Esophagus muscularis mucosa (tissue), 4 donors: ENCODE data around the gene PHYHD1. TPM values are rescaled to one million over a fixed set of nuclear protein-coding genes. Genes with fewer than 3 reads are reported as not detected.

Experiments used
- DNase-seq: peaks from one replicate; pipeline ENCODE4 v3.0.0-alpha.2; 2017; ENCODE audit errors: extremely low spot score
- H3K27ac ChIP-seq, 4 donors: fragments of 200-600 bp; sonication (generic); replicated peaks in 1 of 4; 1 replicate in 3 of 4; 2 replicates in 1 of 4; pipeline ENCODE4 v1.5.1; 2016 to 2019; ENCODE audit warnings: mild to moderate bottlenecking in 1 of 4
- H3K27me3 ChIP-seq, 4 donors: fragments of 200-600 bp; sonication (generic); one replicate each; pipeline versions ENCODE4 v1.5.1 to v1.6.0; 2016 to 2019
- H3K36me3 ChIP-seq, 4 donors: fragments of 200-600 bp; sonication (generic); one replicate each; pipeline ENCODE4 v1.5.1; 2016 to 2019
- H3K4me1 ChIP-seq, 4 donors: fragments of 200-600 bp; sonication (generic); one replicate each; pipeline ENCODE4 v1.5.1; 2016 to 2019
- H3K4me3 ChIP-seq, 4 donors: fragments of 200-600 bp; sonication (generic); 1 replicate in 2 of 4; 2 replicates in 2 of 4; pipeline ENCODE4 v1.5.1; 2016 to 2019; ENCODE audit warnings: mild to moderate bottlenecking in 4 of 4, moderate library complexity in 1 of 4
- H3K9me3 ChIP-seq, 4 donors: fragments of 200-600 bp; sonication (generic); 1 replicate in 3 of 4; 2 replicates in 1 of 4; pipeline ENCODE4 v1.5.1; 2016 to 2019
- CTCF ChIP-seq, 3 experiments: fragments of 200-600 bp in 2 of 3; fragments of 450-650 bp in 1 of 3; sonication (generic) in 2 of 3; IDR thresholded peaks; one replicate each; pipeline ENCODE4 v1.5.1; 2017 to 2019; ENCODE audit warnings: antibody characterized with exemption in 3 of 3, mild to moderate bottlenecking in 2 of 3, moderate library complexity in 1 of 3
- EP300 ChIP-seq: sonication (generic); formaldehyde crosslinking; IDR thresholded peaks from one replicate; pipeline ENCODE4 v1.6.1; 2017; ENCODE audit warnings: antibody characterized with exemption
- POLR2A ChIP-seq: fragments of 450-650 bp; IDR thresholded peaks from one replicate; pipeline ENCODE4 v1.6.1; 2017; ENCODE audit warnings: antibody characterized with exemption, moderate library complexity, mild to moderate bottlenecking, low read depth
- POLR2AphosphoS5 ChIP-seq, 2 donors: sonication (generic); formaldehyde crosslinking; IDR thresholded peaks; one replicate each; pipeline ENCODE4 v1.6.1; 2017; ENCODE audit warnings: antibody characterized with exemption in 2 of 2
- WGBS: methylation state at CpG from one replicate; pipeline ENCODE4 v1.1.5; 2018; 5-methylcytosine and 5-hydroxymethylcytosine counted together
- intact Hi-C: fragments of 100-400 bp; cut with DNase I; formaldehyde crosslinking; loops from one replicate; pipeline ENCODE4 v1.15.1; 2023
- total RNA-seq, 4 donors: library from RNA; depleted of rRNA; stranded (reverse); fragments of >200 nt; gene quantifications; one replicate each; pipeline versions ENCODE4 v1.1.0 to v1.2.1, GENCODE V29; 2016

PHYHD1 gene
- total RNA-seq, 4 donors from 2014 or later: 10.4 to 22.3 (median 12.0) TPM

- Histone ChIP-seq H3K4me1 (peaks cover 73 to 91% (median 88%) of the 10 kb centered on the region in 4 donors), H3K27ac (peak overlapping the region; percentile 51 to 86 (median 84)), H3K4me3 (no peak overlapping the region), H3K9me3 (no peaks in the 10 kb centered on the region), H3K36me3 (peaks cover 0 to 49% (median 30%) of the 10 kb centered on the region in 4 donors), H3K27me3 (no peaks in the 10 kb centered on the region)
- no peak for DNase-seq
- intact Hi-C loops: no loop called here
- WGBS: 68% methylated on average over 2 of the region's 2 CpGs
- no peak for TF ChIP-seq CTCF (IDR thresholded peaks at IDR 0.05)
- TF ChIP-seq EP300: no peak
- TF ChIP-seq POLR2AphosphoS5 (IDR thresholded peaks at IDR 0.05): no peak
- TF ChIP-seq POLR2A: no peak
Measured at GRCh38 chr9:128918921-128919320, 1.9 kb upstream of the PHYHD1 start.

- no peak for DNase-seq
- Histone ChIP-seq H3K27me3 (no peaks in the 10 kb centered on the region), H3K4me1 (peaks cover 66 to 85% (median 82%) of the 10 kb centered on the region in 4 donors), H3K4me3 (no peak overlapping the region), H3K36me3 (peaks cover 0 to 42% (median 27%) of the 10 kb centered on the region in 4 donors), H3K9me3 (no peaks in the 10 kb centered on the region), H3K27ac (peak overlapping the region; percentile 51 to 86 (median 84))
- intact Hi-C loops: loop anchor here (5.0 kb wide), 1 partner anchor 37 kb away; the partner anchor contains the start of genes KYAT1 and LRRC8A
- 70% methylated on average over 10 of the region's 14 CpGs for WGBS
- TF ChIP-seq POLR2AphosphoS5 (IDR thresholded peaks at IDR 0.05): no peak
- TF ChIP-seq CTCF (IDR thresholded peaks at IDR 0.05): no peak
- no peak for TF ChIP-seq EP300
- TF ChIP-seq POLR2A: no peak
Measured at GRCh38 chr9:128919402-128920089, 1.2 kb upstream of the PHYHD1 start.

- intact Hi-C loops: loop anchor here (5.0 kb wide), 1 partner anchor 40 kb away; the partner anchor contains the start of genes KYAT1 and LRRC8A
- H3K27me3 ChIP-seq: no peaks in the 10 kb centered on the region
- H3K4me3 ChIP-seq: peak overlapping the region; percentile 61 to 69 (median 66)
- DNase-seq: no peak
- WGBS: 16% methylated on average over 24 of the region's 32 CpGs
- TF ChIP-seq EP300 (no peak), POLR2A (no peak), POLR2AphosphoS5 (IDR thresholded peaks at IDR 0.05) (peak in 1 of 2 donors; percentile 9), CTCF (IDR thresholded peaks at IDR 0.05) (peak in 2 of 3 experiments; percentile 9 to 13)
- H3K9me3 ChIP-seq: no peaks in the 10 kb centered on the region
- H3K4me1 ChIP-seq: peaks cover 43 to 60% (median 56%) of the 10 kb centered on the region in 4 donors
- peak overlapping the region; percentile 83 to 89 (median 86) for H3K27ac ChIP-seq
- H3K36me3 ChIP-seq: peaks cover 0 to 21% (median 9%) of the 10 kb centered on the region in 4 donors
Measured at GRCh38 chr9:128921881-128922763, 1.3 kb downstream of the PHYHD1 start.

- 91% methylated on average over 6 of the region's 6 CpGs for WGBS
- no peak for DNase-seq
- H3K27me3 ChIP-seq: no peaks in the 10 kb centered on the region
- H3K27ac ChIP-seq: no peak overlapping the region
- no peak overlapping the region for H3K4me3 ChIP-seq
- peaks cover 37 to 62% (median 58%) of the 10 kb centered on the region in 4 donors for H3K4me1 ChIP-seq
- intact Hi-C loops: loop anchor here (5.0 kb wide), 1 partner anchor 41 kb away; the partner anchor contains the start of genes KYAT1 and LRRC8A
- H3K36me3 ChIP-seq: peaks cover 0 to 9% (median 2%) of the 10 kb centered on the region in 4 donors
- TF ChIP-seq CTCF (IDR thresholded peaks at IDR 0.05) (no peak), POLR2A (no peak)
- no peaks in the 10 kb centered on the region for H3K9me3 ChIP-seq
Measured at GRCh38 chr9:128923493-128923883, 2.7 kb downstream of the PHYHD1 start.
